HG03469 (cell line): ENCODE results near the gene MEIOSIN.
"Not testable (repeated sequence)": the region's sequence is repeated elsewhere in the genome, so short reads cannot be mapped to it uniquely, and the experiment has no call there.

Source experiments
- ATAC-seq: cut with Tn5 transposase; IDR thresholded peaks from one replicate; pipeline ENCODE4 v1.9.1; 2021; ENCODE audit warnings: mild to moderate bottlenecking, moderate library complexity, moderate number of reproducible peaks; ENCODE audit not compliant: unreplicated experiment

Gene MEIOSIN

DNA sequence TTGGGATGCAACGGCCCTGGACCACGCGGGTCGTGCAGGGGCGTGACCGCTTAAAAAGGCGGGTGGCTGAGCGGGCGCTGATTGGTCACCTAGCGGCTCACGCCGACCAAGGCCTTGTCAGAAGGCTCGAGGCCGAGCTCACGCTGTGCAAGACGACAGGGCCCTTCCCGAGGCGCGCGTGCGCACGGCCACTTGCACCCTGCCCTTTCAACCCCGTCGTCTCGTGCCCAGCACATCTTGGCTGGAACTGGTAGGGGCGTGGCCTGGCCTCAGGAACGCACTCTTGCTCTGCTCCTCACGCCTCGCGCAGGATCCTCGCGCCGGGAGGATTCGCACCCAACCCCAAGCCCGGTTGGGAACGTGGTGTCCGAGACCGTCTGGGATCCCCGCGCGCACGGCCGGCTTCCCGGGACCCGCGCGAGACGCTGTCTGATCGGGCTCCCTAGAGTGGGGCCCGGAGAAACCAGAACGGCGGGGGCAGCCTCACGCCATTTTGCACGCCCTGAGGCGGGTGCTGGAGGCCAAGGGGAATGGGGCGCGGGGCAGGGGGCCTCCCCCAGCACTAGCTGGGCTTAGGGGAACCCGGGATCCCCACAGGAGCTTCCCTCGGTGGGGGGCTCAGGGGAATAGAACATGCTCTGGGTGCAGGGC, at the start of gene MEIOSIN:
TSS of gene MEIOSIN (plus strand) at position 280 of the 651 bp plus-strand sequence. CDS start 1,938 bp downstream, outside the sequence.
- ATAC-seq: no peak

- ATAC-seq: not testable (repeated sequence)
Measured at GRCh38 chr19:45685045-45685444, 48.2 kb upstream of the MEIOSIN start.

- no peak for ATAC-seq
Measured at GRCh38 chr19:45687599-45687998, 45.6 kb upstream of the MEIOSIN start.

GRCh38 chr19:45691516-45692186, 41.6 kb upstream of the MEIOSIN start, which contains the start of gene SNRPD2:
TSS of gene SNRPD2 (minus strand) at chr19:45691953. CDS start at chr19:45691888, 65 bp downstream.
- ATAC-seq: peak; percentile 33

- ATAC-seq: peak; percentile 75
Measured at GRCh38 chr19:45692187-45693105, 40.8 kb upstream of the MEIOSIN start, which contains the start of gene QPCTL. TSS of gene QPCTL (plus strand) at chr19:45692666. CDS start at chr19:45692704, 38 bp downstream.

DNA sequence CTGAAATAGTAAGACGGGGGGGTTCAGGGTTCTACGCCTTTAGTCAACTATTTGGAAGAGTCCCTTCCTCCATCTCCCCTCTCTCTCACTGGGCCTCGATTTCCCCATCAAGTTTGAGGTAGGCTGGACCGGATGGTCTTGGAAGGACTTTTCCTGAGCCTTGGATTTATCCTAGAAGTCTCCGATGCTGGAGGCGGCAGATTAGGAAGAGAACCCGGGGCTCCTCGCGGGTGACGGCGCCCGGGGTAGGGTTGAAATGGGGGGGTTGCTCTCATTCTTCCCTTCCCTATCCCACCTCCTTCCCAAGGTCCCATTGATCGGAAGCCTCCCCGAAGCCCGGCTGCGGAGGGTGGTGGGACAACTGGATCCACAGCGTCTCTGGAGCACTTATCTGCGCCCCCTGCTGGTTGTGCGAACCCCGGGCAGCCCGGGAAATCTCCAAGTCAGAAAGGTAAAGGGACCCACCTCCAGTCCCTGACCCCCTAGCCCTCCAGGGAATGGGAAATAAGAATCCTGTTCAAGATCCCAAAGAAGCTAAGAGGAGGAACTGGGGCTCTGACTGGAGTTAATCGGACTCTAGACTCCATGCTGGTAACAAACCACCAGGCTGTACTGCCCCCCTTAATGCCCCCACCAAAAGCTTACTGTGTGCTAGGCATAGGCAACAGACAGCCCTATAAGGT, 40.0 kb upstream of the MEIOSIN start:
- no peak for ATAC-seq

DNA sequence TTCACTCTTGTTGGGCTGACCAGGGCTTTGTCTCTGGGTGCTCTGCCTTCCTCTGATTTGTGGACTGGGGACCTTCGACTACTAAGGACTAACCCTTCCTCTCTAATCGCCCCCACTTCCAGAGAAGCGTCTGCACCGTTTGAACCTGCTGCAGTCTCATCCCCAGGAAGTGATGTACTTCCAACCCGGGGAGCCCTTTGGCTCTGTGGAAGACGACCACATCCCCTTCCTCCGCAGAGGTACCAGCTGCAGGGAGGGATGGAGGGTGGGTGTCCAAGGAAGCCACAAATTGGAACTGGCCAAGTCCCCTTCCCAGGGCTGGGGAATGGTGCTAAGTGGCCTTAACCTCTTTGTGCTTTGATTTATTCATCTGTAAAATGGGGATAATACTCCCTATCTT, 31.6 kb upstream of the MEIOSIN start:
- ATAC-seq: no peak

DNA sequence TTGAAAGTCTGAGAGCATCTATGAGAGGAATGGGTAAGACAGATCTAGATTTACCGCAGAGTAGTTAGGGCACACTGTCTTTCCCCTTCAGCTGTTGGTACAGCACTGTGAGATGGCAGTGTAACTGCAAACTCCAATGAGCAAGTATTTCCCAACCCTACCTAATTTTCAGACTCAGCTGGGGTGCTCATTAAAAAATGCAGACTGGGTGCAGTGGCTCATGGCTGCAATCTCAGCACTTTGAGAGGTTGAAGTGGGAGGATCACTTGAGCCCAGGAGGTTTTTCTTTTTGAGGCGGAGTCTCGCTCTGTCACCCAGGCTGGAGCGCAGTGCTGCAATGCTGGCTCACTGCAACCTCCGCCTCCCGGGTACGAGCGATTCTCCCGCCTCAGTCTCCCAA, 28.1 kb upstream of the MEIOSIN start:
- no peak for ATAC-seq

DNA sequence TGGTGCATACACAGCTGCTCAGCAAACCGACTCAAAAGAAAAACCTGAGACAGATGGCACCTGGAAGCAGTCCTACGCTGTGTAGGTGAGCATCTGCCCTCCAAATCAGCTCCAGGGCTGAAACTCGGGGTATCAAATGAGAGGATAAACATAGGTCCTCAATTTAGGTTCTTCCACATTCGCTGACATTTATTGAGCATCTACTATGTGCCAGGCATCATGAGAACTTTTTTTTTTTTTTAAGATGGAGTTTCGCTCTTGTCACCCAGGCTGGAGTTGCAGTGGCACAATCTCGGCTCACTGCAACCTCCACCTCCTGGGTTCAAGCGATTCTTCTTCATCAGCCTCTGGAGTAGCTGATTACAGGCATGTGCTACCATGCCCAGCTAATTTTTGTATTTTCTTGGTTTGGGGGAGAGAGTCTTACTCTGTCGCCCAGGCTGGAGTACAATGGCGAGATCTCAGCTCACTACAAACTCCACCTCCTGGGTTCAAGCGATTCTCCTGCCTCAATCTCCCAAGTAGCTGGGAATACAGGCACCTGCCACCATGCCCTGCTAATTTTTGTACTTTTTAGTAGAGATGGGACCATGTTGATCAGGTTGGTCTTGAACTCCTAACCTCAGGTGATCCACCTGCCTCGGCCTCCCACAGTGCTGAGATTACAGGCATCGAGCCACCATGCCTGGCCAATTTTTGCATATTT, 27.4 kb upstream of the MEIOSIN start:
- ATAC-seq: no peak

DNA sequence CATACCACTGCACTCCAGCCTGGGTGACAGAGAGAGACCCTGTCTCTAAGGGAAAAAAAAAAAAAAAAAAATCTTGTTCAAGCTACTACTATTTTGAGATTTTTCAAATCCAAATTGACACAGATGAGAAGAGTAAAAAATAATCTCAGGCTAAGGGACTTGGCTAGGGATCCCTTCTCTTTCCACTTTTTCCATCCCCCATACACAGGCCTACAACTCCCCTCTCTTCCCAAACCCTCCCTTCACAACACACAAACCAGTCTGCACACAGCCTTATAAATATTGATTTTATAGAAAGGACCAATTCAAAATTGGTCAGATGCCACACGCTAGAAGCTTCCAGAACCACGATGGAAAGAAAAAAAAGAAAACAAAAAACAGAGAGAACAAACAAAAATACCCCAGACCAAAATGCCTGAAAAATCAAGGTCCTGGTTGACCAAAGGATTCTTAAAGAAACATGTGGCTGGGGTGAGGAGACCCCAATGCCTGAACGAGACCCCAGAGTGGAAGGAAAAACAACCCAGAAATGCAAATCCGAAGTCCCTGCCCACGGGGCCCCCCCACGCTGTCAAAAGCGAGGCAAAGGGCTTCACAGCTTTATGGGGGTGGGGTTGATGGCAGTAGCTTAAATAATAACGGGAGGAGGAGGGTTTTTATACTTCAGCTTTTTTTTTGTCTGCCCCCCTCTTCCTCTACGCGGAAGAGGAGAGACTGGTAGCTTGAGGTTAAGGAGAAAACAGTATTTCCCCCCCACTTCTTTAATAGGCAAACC, 22.7 kb upstream of the MEIOSIN start:
- ATAC-seq: no peak

DNA sequence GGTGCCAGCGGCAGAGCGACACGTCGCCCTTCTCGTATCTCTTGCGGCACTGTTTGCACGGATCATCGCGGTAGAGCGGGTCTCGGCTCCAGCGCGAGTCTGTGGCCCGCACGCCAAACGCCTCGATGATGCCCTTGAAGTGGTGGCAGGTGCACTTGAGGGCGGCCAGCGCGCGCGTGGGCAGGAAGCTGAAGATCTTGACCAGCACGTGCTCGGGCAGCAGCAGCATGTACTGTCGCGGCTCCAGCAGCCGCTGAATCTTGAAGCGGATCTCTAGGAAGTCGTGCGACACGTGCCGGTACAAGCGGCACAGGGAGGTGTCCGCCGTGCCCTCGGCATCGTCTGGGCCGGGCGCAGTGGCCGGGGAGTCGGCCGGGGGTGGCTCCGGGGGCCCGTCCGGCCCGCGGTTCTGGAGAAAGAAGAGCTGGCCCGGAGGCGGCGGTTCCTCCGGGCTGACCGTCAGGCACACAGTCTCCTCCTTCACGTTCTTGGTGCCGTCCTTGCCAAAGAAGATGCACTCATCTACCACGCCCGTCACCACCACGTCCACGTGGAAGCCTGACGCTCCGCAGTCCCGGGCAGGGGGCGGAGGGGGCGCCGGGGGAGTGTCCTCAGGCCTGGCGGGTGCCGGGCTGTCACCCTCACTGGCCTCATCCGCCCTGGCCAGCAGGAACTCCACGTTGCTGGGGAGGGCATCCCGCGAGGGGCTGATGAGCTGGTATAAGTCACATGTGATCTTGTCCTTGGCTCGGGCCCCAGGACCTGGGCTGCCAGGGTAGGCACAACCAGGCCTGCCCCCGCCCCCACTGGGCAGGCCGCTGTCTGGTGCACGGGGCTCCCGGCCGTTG, 21.2 kb upstream of the MEIOSIN start:
- ATAC-seq: no peak

DNA sequence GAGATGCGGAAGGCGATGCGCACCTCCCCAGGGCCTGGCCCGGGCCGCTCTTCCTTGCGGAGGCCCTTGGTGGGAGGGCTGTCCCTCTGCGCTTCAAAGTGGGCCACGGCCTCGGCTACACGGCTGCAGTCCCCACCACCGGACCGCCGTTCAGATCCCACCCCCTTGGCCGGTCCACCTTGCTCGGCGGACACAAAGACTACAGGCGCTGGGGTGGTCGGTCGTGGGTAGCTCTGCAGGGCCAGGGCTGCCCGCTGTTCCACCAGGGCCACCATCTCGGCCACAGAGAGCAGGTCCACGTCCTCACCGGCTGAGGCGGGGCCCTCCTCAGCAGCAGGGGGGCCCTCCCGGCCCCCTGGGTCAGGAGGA, 20.6 kb upstream of the MEIOSIN start:
- no peak for ATAC-seq

GRCh38 chr19:45713141-45713540, 20.1 kb upstream of the MEIOSIN start:
- no peak for ATAC-seq

DNA sequence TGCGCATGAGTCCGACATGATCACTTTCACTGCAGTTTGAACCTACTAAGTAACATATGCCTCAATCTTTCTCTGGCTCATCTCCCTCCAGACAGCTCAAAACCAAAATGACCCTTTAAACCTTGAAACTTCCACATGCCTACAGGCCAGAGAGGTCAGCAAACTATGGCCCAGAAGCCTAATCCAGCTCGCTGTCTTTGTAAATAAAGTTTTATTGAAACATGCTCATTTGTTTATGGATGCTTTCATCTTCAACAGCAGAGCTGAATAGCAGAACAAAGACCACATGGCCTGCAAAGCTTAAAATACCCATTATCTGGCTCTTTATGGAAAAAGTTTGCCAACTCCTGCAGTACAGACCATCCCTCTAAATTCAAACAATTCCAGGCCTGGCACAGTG, 18.1 kb upstream of the MEIOSIN start:
- no peak for ATAC-seq

- no peak for ATAC-seq
Measured at GRCh38 chr19:45716359-45717130, 16.7 kb upstream of the MEIOSIN start.

DNA sequence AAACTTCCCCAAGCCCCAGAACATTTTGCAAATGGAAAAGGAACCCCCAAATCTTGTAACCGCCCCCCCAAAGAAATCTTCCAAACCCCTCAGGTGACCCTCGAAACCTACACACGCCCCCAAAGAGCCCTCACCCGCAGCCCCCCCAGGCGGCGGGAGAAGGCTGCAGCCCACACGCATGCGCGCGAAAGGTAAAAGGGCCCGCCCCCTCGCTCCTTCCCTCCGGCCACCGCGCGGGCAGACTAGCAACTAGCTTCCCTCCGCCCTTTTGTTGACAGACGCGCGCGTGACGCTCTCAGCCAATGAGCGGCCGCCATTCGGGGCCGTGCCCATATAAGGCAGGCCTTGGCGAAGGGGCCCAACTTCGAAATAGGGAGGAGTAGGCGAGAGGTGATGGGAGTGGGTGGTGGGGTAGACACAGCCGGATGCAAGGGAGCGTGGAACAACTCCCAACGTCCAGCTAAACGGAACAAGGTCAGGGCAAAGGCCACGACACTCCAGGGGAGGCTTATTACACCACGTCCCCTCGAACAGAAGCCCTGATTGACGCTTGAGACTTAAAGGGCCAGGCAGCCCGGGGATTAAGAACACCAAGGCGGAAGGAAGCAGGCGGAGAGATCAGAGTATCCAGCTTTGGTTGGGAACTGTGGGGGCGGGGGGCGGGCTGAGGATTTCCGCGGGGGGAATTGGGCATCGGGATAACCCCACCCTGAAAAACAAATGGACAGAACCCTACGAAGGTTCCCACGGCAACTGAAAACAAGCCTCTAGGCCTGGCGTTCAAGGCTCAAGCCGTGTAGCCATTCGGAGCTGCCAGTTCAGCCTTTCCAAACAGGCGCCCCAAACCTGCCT, 15.9 kb upstream of the MEIOSIN start:
- ATAC-seq: peak; percentile 78
